ENCODE data around the gene PRAC2.

Gene PRAC2

GRCh38 chr17:48678141-48678971 lies 44.6 kb upstream of the PRAC2 start (continued):
- TF ChIP-seq, protein P1, sequence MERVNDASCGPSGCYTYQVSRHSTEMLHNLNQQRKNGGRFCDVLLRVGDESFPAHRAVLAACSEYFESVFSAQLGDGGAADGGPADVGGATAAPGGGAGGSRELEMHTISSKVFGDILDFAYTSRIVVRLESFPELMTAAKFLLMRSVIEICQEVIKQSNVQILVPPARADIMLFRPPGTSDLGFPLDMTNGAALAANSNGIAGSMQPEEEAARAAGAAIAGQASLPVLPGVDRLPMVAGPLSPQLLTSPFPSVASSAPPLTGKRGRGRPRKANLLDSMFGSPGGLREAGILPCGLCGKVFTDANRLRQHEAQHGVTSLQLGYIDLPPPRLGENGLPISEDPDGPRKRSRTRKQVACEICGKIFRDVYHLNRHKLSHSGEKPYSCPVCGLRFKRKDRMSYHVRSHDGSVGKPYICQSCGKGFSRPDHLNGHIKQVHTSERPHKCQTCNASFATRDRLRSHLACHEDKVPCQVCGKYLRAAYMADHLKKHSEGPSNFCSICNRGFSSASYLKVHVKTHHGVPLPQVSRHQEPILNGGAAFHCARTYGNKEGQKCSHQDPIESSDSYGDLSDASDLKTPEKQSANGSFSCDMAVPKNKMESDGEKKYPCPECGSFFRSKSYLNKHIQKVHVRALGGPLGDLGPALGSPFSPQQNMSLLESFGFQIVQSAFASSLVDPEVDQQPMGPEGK (CRISPR knock-in tag; IDR thresholded peaks at IDR 0.05; ENCODE audit: borderline replicate concordance), result no peak
- no peak for TF ChIP-seq TOX (CRISPR knock-in tag; IDR thresholded peaks at IDR 0.05; ENCODE audit: borderline replicate concordance)
- TF ChIP-seq TSHZ2 (CRISPR knock-in tag; IDR thresholded peaks at IDR 0.05), result no peak
- TF ChIP-seq ESRRG (CRISPR knock-in tag; IDR thresholded peaks at IDR 0.05), result no peak

GRCh38 chr17:48679385-48680096 lies 43.4 kb upstream of the PRAC2 start:
- no peak for ATAC-seq
- TF ChIP-seq ZNF70 (CRISPR knock-in tag; IDR thresholded peaks at IDR 0.05), result no peak
- TF ChIP-seq SNAI2 (CRISPR knock-in tag; IDR thresholded peaks at IDR 0.05), result no peak

- no peak for ATAC-seq
- TF ChIP-seq ARNTL (CRISPR knock-in tag; IDR thresholded peaks at IDR 0.05; ENCODE audit: borderline replicate concordance, low read depth) (no peak), ZFP3 (CRISPR knock-in tag; IDR thresholded peaks at IDR 0.05) (no peak), TCF4 (CRISPR knock-in tag; IDR thresholded peaks at IDR 0.05; ENCODE audit: borderline replicate concordance) (no peak), ISL1 (CRISPR knock-in tag; IDR thresholded peaks at IDR 0.05) (no peak), CREB5 (CRISPR knock-in tag; IDR thresholded peaks at IDR 0.05; ENCODE audit: low read depth) (no peak), TOX (CRISPR knock-in tag; IDR thresholded peaks at IDR 0.05; ENCODE audit: borderline replicate concordance) (no peak), RARB (CRISPR knock-in tag; IDR thresholded peaks at IDR 0.05) (no peak), ZNF70 (CRISPR knock-in tag; IDR thresholded peaks at IDR 0.05) (no peak), CSRNP3 (CRISPR knock-in tag; IDR thresholded peaks at IDR 0.05) (no peak), ESRRG (CRISPR knock-in tag; IDR thresholded peaks at IDR 0.05) (no peak), SNAI2 (CRISPR knock-in tag; IDR thresholded peaks at IDR 0.05) (no peak), OSR1 (CRISPR knock-in tag; IDR thresholded peaks at IDR 0.05) (no peak), ZNF565 (CRISPR knock-in tag; conservative IDR thresholded peaks at IDR 0.05; ENCODE audit: low read depth) (no peak), PPARA (CRISPR knock-in tag; IDR thresholded peaks at IDR 0.05; ENCODE audit: borderline replicate concordance) (no peak)
- TF ChIP-seq, protein P1 (CRISPR knock-in tag; IDR thresholded peaks at IDR 0.05; ENCODE audit: borderline replicate concordance), result no peak
These were observed 41.4 kb upstream of the PRAC2 start for GRCh38 chr17:48681609-48682008.

DNA sequence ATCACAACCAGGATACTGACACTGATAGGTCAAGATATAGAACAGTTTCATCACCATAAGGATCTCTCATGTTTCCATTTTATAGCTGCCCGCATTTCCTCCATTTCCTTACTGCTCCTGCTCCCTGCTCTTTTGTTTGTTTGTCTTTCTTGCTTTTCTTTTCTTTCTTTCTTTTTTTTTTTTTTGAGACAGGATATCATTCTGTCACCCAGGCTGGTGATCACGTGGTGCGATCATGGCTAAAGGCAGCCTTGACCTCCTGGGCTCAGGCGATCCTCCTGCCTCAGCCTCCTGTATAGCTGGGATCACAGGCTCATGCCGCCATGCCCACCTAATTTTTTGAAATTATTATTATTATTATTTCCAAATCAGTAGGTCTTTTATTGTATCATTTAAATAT lies 32.3 kb upstream of the PRAC2 start:
- no peak for ATAC-seq
- TF ChIP-seq ZNF565 (CRISPR knock-in tag; conservative IDR thresholded peaks at IDR 0.05; ENCODE audit: low read depth), result no peak
- TF ChIP-seq OSR1 (CRISPR knock-in tag; IDR thresholded peaks at IDR 0.05), result no peak
- no peak for TF ChIP-seq CREB5 (CRISPR knock-in tag; IDR thresholded peaks at IDR 0.05; ENCODE audit: low read depth)
- TF ChIP-seq, protein P1 (CRISPR knock-in tag; IDR thresholded peaks at IDR 0.05; ENCODE audit: borderline replicate concordance), result no peak
- TF ChIP-seq, protein P2, sequence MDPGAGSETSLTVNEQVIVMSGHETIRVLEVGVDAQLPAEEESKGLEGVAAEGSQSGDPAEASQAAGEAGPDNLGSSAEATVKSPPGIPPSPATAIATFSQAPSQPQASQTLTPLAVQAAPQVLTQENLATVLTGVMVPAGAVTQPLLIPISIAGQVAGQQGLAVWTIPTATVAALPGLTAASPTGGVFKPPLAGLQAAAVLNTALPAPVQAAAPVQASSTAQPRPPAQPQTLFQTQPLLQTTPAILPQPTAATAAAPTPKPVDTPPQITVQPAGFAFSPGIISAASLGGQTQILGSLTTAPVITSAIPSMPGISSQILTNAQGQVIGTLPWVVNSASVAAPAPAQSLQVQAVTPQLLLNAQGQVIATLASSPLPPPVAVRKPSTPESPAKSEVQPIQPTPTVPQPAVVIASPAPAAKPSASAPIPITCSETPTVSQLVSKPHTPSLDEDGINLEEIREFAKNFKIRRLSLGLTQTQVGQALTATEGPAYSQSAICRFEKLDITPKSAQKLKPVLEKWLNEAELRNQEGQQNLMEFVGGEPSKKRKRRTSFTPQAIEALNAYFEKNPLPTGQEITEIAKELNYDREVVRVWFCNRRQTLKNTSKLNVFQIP (CRISPR knock-in tag; IDR thresholded peaks at IDR 0.05; ENCODE audit: borderline replicate concordance, low read depth), result no peak
- no peak for TF ChIP-seq PPARA (CRISPR knock-in tag; IDR thresholded peaks at IDR 0.05; ENCODE audit: borderline replicate concordance)
- TF ChIP-seq ZNF70 (CRISPR knock-in tag; IDR thresholded peaks at IDR 0.05), result no peak
- TF ChIP-seq GLIS3 (CRISPR knock-in tag; IDR thresholded peaks at IDR 0.05), result no peak
